ENCODE measurements around the gene SMURF1.

The SMURF1 gene

DNA sequence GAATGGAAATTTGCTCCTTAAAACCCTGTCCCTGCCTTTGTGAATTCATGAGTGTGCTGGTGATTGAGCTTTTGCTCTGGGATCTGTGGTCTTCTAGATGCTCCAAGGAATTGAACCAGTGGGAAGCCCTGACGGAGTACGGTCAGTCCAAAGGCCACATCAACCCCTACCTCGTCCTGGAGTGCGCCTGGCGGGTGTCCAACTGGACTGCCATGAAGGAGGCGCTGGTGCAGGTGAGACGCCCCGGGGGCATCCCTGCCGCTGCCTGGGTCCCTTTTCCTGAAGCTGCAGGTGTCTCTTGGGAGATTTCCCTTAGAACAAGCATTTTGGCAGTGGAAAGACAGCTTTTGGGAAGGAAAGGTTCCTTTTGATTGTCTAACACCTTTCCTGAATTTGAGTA lies 165.2 kb downstream of the SMURF1 start:
- no peak for DNase-seq
